Activated T-cell treated with anti-CD3 and anti-CD28 coated beads for 1 hour (primary cell): Measurements from ENCODE around the gene DOCK9.
"Not testable (repeated sequence)": the region's sequence is repeated elsewhere in the genome, so short reads cannot be mapped to it uniquely, and the experiment has no call there.

Experiments used
- DNase-seq: peaks from one replicate; pipeline ENCODE4 v3.0.0-alpha.2; 2020; ENCODE audit warnings: low read depth

The DOCK9 gene

DNA sequence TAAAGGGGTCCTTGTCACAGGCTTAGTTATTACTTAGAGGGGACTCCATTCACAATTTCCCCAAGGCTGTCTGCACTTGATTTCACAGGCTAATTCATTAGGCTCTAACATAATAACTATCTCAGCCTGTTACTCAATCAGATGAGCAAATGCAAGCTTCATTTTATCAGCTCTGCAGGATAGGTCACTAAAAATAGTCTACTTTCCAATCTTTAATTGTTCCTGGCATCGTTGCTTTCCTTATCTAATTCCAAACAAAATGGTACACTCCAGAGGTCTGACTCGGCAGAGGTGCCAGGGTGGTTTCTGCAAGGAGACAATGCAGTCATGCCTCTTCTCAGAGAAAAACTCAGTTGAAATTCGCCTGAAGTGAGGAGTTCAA lies 155.6 kb downstream of the DOCK9 start:
- no peak for DNase-seq

- no peak for DNase-seq
Measured at GRCh38 chr13:98821372-98822224, 156.3 kb downstream of the DOCK9 start.

- DNase-seq: no peak
Measured at GRCh38 chr13:98820744-98821371, 157.0 kb downstream of the DOCK9 start.

GRCh38 chr13:98820300-98820699 lies 157.6 kb downstream of the DOCK9 start:
- no peak for DNase-seq

GRCh38 chr13:98819382-98820010 lies 158.4 kb downstream of the DOCK9 start:
- no peak for DNase-seq

DNA sequence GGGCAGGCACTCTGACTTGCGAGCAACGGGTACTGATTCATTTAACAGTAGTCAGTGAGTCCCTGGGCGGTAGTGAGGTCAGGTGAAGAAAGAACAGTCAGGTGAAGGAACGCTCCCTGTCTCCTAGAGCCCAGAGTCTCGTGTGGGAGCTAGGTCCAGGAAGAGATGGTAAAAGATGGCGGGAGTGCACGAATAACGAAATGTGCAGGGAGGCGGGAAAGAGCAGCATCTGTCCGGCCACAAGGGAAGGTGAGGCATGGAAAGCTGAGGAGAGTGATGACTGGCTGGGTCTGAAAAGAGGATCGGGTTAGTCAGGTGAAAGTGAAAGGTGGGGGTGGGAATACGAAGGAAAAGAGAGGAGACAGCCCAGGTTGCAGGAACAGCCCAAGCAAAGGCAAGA lies 161.5 kb downstream of the DOCK9 start:
- DNase-seq: no peak

DNA sequence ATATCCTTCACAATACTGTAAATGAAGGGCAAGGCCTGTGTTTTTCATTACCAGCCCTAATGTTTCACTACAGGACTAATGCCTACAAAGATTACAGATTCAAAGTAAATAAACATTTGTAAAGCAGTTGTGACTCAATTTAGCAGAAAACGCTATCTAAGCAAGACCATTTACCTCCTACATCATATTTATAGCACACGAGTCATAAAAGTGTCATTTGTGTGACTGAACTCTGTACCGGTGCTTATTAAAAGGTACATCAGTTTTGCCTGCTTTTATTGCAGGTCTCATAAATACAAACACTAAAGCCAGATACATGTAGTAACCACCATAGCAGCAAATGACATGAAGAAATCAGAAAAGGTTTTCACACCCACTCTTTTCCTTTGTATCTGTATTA lies 163.9 kb downstream of the DOCK9 start:
- DNase-seq: no peak

- not testable (repeated sequence) for DNase-seq
Measured at GRCh38 chr13:98812186-98812790, 165.6 kb downstream of the DOCK9 start.

- no peak for DNase-seq
Measured at GRCh38 chr13:98810746-98811145, 167.1 kb downstream of the DOCK9 start.

- no peak for DNase-seq
Measured at GRCh38 chr13:98809345-98809777, 168.5 kb downstream of the DOCK9 start.

DNA sequence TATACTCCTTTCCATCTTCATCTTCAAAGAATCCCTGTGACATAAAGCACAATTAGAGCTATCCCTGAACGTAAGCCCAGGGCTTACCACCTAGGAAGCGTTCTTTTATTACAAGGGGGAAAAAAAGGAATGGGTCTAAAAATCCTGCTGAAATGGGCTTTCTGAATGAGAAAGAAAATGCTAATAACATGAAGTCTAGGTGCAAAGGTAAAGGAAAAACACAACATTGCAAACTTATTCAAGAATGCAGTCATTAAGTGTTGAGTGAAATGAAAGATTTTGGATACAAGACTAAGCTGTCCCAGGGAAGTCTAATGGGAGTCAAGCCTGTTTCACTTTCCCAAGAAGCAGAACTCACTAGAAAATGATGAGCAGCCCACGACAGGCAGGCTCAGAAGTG lies 170.1 kb downstream of the DOCK9 start:
- DNase-seq: no peak

DNA sequence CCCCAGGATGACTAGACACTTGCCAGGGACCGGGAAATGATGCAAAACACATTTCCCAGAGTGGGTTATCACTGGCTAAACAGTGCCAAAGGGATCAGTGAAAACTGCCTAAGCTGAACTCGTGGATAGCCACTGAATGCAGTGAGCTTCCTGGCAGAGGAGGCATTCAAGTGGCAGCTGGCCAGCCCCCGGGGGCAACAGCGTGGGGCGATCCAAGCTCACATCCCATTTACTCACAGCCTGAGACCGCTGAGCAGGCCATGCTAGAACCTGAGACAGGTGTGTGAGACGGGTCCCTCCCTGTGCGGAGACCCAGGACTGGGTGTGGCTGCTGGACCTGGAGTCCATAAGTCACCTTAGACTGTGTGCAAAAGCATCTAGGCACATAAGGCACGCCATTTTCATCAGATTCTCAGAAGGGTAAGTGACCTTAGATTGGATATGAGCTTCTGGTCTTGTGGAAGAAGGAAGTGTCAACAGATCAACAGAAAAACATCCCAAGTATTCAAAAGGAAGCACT lies 173.5 kb downstream of the DOCK9 start:
- DNase-seq: no peak

DNA sequence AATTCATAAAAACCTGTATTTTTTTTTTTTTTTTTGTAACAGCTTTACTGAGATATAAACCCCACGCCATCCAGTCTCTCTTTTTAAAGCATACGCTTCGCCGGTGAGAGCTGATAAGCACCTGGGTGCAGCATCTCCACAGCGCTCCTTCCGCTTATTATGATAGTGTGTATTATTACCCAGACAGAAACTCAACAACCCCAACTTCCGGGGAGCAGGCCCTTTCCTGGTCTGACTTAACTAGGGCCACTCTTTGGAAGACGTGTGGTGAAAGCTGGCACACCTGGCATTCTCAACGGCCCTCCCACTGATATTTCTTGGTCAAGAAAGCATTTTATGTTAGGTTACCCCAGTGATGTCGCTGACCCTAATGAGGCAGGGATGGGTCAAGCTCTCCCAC lies 173.9 kb downstream of the DOCK9 start:
- no peak for DNase-seq

- no peak for DNase-seq
Measured at GRCh38 chr13:98803111-98803561, 174.7 kb downstream of the DOCK9 start.

DNA sequence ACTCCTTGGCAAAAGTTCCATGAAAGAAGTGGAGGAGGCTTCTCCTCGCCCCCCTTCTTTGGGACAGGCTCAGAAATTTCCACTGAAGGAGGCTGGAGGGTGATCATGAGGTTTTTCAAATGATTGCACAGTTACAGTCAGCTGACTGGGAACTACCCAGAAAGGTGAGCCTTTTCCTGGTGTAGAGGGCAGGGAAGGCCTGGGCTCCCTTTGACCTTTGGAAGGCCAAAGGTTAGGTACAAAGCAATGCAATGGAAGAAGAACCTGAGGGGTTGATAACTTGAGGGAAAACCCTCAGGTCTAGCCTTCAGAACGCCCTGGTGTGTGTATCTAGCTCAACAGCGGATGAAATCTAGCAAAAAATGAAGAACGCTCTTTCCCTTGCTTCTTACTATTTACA lies 175.3 kb downstream of the DOCK9 start:
- DNase-seq: no peak

- DNase-seq: no peak
Measured at GRCh38 chr13:98801626-98802418, 176.0 kb downstream of the DOCK9 start.

GRCh38 chr13:98800078-98800477 lies 177.8 kb downstream of the DOCK9 start:
- no peak for DNase-seq

- no peak for DNase-seq
Measured at GRCh38 chr13:98798849-98799645, 178.8 kb downstream of the DOCK9 start.

- DNase-seq: no peak
Measured at GRCh38 chr13:98797456-98797855, 180.4 kb downstream of the DOCK9 start.

DNA sequence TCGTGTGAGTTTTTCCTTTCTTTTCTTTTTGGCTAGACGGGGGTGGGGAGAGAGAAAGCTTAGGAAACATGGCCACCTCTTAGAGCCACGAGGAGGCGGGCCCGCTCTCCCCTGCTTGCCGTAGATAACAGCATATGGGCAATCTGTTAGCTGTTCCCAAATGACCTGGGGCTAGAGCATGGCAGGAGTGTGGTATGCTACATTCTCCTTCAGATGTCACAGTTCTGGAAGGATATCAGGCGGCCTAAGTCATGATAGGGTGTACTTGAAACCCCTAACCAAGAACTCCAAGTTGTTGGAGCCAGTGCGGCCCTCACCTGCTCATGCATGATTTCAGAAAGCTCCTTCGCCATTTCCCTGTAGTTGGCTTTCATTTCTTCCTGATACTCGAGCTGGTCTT lies 181.1 kb downstream of the DOCK9 start:
- no peak for DNase-seq

GRCh38 chr13:98796191-98796590 lies 181.7 kb downstream of the DOCK9 start:
- DNase-seq: no peak
